Loucy (cell line): ENCODE data around the gene CASZ1.

Experiments
- H2AFZ ChIP-seq: fragments of 200-600 bp; sonication (generic); 2 replicates; pipeline ENCODE4 v1.6.0; 2016; ENCODE audit warnings: antibody characterized with exemption, mild to moderate bottlenecking, low read length, moderate library complexity
- H3F3A ChIP-seq: fragments of 200-600 bp; 2 replicates; pipeline ENCODE4 v1.6.0; 2016; ENCODE audit warnings: antibody characterized with exemption, low read depth, mild to moderate bottlenecking
- H3K27me3 ChIP-seq: fragments of 200-600 bp; sonication (generic); 2 replicates; pipeline ENCODE4 v1.6.1; 2014; ENCODE audit warnings: low read length, mild to moderate bottlenecking; ENCODE audit not compliant: insufficient read depth, poor library complexity, severe bottlenecking
- H3K36me3 ChIP-seq: fragments of 200-600 bp; sonication (generic); 2 replicates; pipeline ENCODE4 v1.6.1; 2016; ENCODE audit warnings: low read length; ENCODE audit not compliant: insufficient read depth
- H3K4me1 ChIP-seq: fragments of 200-600 bp; sonication (generic); 2 replicates; pipeline ENCODE4 v1.5.1; 2014; ENCODE audit warnings: low read length, mild to moderate bottlenecking; ENCODE audit not compliant: insufficient read depth, poor library complexity, severe bottlenecking
- H3K4me2 ChIP-seq: fragments of 200-600 bp; sonication (generic); 2 replicates; pipeline ENCODE4 v1.6.0; 2014; ENCODE audit warnings: antibody characterized with exemption, low read length, low read depth, mild to moderate bottlenecking; ENCODE audit not compliant: poor library complexity, severe bottlenecking
- H3K4me3 ChIP-seq: fragments of 200-600 bp; sonication (generic); 2 replicates; pipeline ENCODE4 v1.5.1; 2014; ENCODE audit warnings: low read length, mild to moderate bottlenecking, mixed read lengths; ENCODE audit not compliant: poor library complexity, severe bottlenecking
- H3K79me2 ChIP-seq: fragments of 200-600 bp; sonication (generic); 2 replicates; pipeline ENCODE4 v1.6.1; 2014; ENCODE audit warnings: low read length; ENCODE audit not compliant: insufficient read depth
- H3K9ac ChIP-seq: fragments of 200-600 bp; sonication (generic); 2 replicates; pipeline ENCODE4 v1.6.0; 2014; ENCODE audit warnings: mild to moderate bottlenecking, low read depth, low read length, moderate library complexity; ENCODE audit not compliant: poor library complexity, severe bottlenecking
- H3K9me2 ChIP-seq: fragments of 200-600 bp; sonication (generic); replicated peaks from 2 replicates; pipeline ENCODE4 v1.6.1; 2016; ENCODE audit warnings: low read depth, low read length, mixed read lengths
- H3K9me3 ChIP-seq: fragments of 200-600 bp; sonication (generic); 2 replicates; pipeline ENCODE4 v1.6.1; 2014; ENCODE audit warnings: mild to moderate bottlenecking, antibody characterized with exemption, low read length, low read depth; ENCODE audit not compliant: insufficient read depth
- H4K20me1 ChIP-seq: fragments of 200-600 bp; sonication (generic); 2 replicates; pipeline ENCODE4 v1.6.0; 2014; ENCODE audit warnings: antibody characterized with exemption, low read length, mild to moderate bottlenecking; ENCODE audit not compliant: insufficient read depth, poor library complexity, severe bottlenecking
- EZH2phosphoT487 ChIP-seq: fragments of 200-600 bp; IDR thresholded peaks from 2 replicates; pipeline ENCODE4 v1.6.1; 2018; ENCODE audit warnings: antibody characterized with exemption, mild to moderate bottlenecking, moderate library complexity, borderline replicate concordance
- TF ChIP-seq, protein P1 (sequence below): fragments of 200-600 bp; sonication (generic); conservative IDR thresholded peaks from 2 replicates; pipeline ENCODE4 v1.5.1; 2014; ENCODE audit warnings: mild to moderate bottlenecking, antibody characterized with exemption, low read length

The CASZ1 gene

DNA sequence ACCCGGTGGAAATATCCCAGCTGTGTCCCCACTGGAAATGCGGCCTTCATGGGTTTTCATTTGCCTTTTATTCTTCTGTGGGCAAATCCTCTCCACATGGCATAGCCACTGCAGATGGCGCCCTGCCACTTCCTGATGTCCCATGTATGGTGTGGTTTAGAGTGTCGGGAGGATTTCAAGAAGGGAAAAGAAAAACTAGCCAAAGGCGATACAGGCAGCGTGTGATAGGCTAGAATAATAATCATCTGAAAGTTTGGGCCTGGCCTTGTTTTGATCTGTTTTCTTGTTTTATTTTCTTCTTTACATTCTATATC lies 198.1 kb downstream of the CASZ1 start:
- Histone ChIP-seq H3K4me1 (peaks cover 5% of the 10 kb centered on the region), H3K4me3 (no peak overlapping the region), H3K36me3 (peaks cover 11% of the 10 kb centered on the region; the same call in 1 of the 2 replicates), H3F3A (no peaks in the 10 kb centered on the region), H4K20me1 (no peaks in the 10 kb centered on the region), H3K79me2 (no peaks in the 10 kb centered on the region), H3K9me3 (no peaks in the 10 kb centered on the region), H3K27me3 (no peaks in the 10 kb centered on the region), H2AFZ (no peak overlapping the region), H3K9me2 (no peaks in the 10 kb centered on the region), H3K9ac (no peak overlapping the region), H3K4me2 (no peak overlapping the region)
- TF ChIP-seq, protein P1, sequence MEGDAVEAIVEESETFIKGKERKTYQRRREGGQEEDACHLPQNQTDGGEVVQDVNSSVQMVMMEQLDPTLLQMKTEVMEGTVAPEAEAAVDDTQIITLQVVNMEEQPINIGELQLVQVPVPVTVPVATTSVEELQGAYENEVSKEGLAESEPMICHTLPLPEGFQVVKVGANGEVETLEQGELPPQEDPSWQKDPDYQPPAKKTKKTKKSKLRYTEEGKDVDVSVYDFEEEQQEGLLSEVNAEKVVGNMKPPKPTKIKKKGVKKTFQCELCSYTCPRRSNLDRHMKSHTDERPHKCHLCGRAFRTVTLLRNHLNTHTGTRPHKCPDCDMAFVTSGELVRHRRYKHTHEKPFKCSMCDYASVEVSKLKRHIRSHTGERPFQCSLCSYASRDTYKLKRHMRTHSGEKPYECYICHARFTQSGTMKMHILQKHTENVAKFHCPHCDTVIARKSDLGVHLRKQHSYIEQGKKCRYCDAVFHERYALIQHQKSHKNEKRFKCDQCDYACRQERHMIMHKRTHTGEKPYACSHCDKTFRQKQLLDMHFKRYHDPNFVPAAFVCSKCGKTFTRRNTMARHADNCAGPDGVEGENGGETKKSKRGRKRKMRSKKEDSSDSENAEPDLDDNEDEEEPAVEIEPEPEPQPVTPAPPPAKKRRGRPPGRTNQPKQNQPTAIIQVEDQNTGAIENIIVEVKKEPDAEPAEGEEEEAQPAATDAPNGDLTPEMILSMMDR = 0 out of 2 replicates have a peak, but pooled peaks have one; percentile 9
- TF ChIP-seq EZH2phosphoT487 = no peak

DNA sequence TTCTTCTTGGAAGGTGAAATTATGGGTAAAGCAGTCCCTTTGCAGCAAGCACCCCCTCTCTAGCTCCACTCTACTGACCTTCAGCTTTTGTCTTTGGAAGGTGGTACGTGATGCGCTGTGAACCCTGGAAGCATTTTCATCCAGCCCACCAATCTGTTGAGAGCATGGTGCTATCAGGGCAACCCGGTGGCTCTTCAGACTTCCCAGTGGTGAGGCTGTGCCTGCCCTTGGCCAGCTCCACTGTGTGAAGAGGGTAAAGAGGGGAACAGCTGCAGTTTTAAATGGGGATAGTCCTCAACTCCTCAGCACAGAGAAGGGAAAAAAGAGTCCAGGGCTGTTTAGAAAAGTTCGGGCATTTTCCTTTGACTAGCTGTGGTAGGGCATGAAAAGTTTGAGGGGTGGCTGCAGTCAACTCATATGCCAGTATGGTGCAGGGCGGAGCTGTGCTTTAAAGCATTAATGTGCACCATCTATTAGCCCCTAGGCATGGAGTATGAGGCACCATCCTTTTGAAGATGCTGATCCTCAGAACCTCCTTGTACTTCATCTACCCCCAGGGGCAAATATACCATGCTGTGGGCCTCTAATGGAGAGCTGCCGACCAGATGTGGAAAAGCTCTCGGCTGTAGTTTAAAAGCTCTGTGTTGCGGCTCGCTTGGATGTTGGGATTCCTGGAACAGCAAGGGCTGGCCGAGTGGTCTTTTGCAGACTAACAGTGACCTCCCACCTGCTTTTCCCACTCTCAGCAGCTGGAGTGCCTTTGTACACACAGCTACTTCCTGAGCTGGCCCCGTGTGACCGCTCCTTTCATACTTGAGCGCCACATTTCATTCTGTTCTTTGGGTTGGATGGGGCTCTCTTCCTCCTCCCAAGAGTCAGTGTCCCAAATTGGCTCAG lies 198.7 kb downstream of the CASZ1 start:
- no peaks in the 10 kb centered on the region for H3K9me3 ChIP-seq
- no peaks in the 10 kb centered on the region for H3K27me3 ChIP-seq
- no peaks in the 10 kb centered on the region for H4K20me1 ChIP-seq
- H2AFZ ChIP-seq = no peak overlapping the region
- peaks cover 11% of the 10 kb centered on the region; the same call in 1 of the 2 replicates for H3K36me3 ChIP-seq
- H3K4me2 ChIP-seq = no peak overlapping the region
- H3K4me3 ChIP-seq = no peak overlapping the region
- no peaks in the 10 kb centered on the region for H3K79me2 ChIP-seq
- H3K9me2 ChIP-seq = no peaks in the 10 kb centered on the region
- TF ChIP-seq EZH2phosphoT487 = no peak
- TF ChIP-seq, protein P1 = no peak
- H3K9ac ChIP-seq = no peak overlapping the region
- H3K4me1 ChIP-seq = peaks cover 5% of the 10 kb centered on the region
- H3F3A ChIP-seq = no peaks in the 10 kb centered on the region

DNA sequence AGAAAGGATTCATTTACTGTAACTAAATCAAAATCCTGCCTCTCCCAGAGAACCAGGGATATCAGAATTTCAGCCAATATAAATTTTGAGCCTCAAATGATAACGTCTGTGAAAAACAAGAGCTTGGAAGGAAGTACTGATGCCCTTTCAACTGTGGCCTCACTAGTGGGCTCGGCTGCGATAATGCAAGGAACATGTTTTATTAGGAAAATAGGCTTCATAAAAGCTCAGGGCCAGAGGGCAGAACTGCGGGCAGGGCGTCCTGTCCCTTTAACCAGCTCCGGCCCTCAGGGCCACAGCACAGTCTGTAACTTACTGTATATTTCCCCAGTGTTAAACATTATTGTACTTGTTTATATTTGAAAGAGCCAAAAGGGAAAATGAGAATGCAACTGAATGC lies 199.7 kb downstream of the CASZ1 start:
- H4K20me1 ChIP-seq = no peaks in the 10 kb centered on the region
- no peaks in the 10 kb centered on the region for H3K27me3 ChIP-seq
- no peaks in the 10 kb centered on the region for H3K9me3 ChIP-seq
- H3F3A ChIP-seq = no peaks in the 10 kb centered on the region
- TF ChIP-seq EZH2phosphoT487 = no peak
- TF ChIP-seq, protein P1 = no peak
- H3K9ac ChIP-seq = no peak overlapping the region
- H2AFZ ChIP-seq = no peak overlapping the region
- peaks cover 12% of the 10 kb centered on the region for H3K4me1 ChIP-seq
- peaks cover 11% of the 10 kb centered on the region; the same call in 1 of the 2 replicates for H3K36me3 ChIP-seq
- no peak overlapping the region for H3K4me2 ChIP-seq
- H3K9me2 ChIP-seq = no peaks in the 10 kb centered on the region
- H3K79me2 ChIP-seq = no peaks in the 10 kb centered on the region
- H3K4me3 ChIP-seq = no peak overlapping the region
